GM19328 (cell line): ENCODE measurements around the gene ULK3.

Source experiments
- ATAC-seq: cut with Tn5 transposase; IDR thresholded peaks from one replicate; pipeline ENCODE4 v1.9.1; 2021; ENCODE audit warnings: mild to moderate bottlenecking, moderate library complexity; ENCODE audit not compliant: unreplicated experiment

The ULK3 gene

GRCh38 chr15:74786551-74787165 lies 56.3 kb downstream of the ULK3 start:
- no peak for ATAC-seq
